Mesothelial cell of epicardium (in vitro differentiated cells): ENCODE data around the gene TMX1. TPM values are rescaled to one million over a fixed set of nuclear protein-coding genes. Genes with fewer than 3 reads are reported as not detected.

Experiments used
- DNase-seq, 2 experiments: peaks; one replicate each; pipeline ENCODE4 v3.0.0; 2021; ENCODE audit warnings: low spot score in 2 of 2; ENCODE audit not compliant: unreplicated experiment in 2 of 2
- H3K27ac Mint-ChIP-seq: 2 replicates; pipeline ENCODE4 v1.8.0; 2021; ENCODE audit warnings: mixed read lengths
- H3K27me3 Mint-ChIP-seq: 2 replicates; pipeline ENCODE4 v1.8.0; 2021; ENCODE audit warnings: low read depth, mixed read lengths
- H3K36me3 Mint-ChIP-seq: 2 replicates; pipeline ENCODE4 v1.8.0; 2021; ENCODE audit warnings: mixed read lengths
- H3K4me1 Mint-ChIP-seq: 2 replicates; pipeline ENCODE4 v1.8.0; 2021; ENCODE audit warnings: mixed read lengths
- H3K4me3 Mint-ChIP-seq: 2 replicates; pipeline ENCODE4 v1.8.0; 2021; ENCODE audit warnings: mild to moderate bottlenecking, moderate library complexity, mixed read lengths
- H3K9me3 Mint-ChIP-seq: 2 replicates; pipeline ENCODE4 v1.8.0; 2021; ENCODE audit warnings: mixed read lengths
- total RNA-seq: library from RNA; stranded (reverse); gene quantifications from 3 replicates; pipeline ENCODE4 v1.2.1, GENCODE V29; 2021
- TF ChIP-seq, protein P1 (sequence below): fragments of 200-600 bp; sonication (generic); IDR thresholded peaks from one replicate; pipeline ENCODE4 v1.5.0; 2021; ENCODE audit warnings: antibody characterized with exemption; ENCODE audit not compliant: unreplicated experiment

Gene TMX1
- total RNA-seq, 1 donor from 2014 or later: 23.6 TPM

DNA sequence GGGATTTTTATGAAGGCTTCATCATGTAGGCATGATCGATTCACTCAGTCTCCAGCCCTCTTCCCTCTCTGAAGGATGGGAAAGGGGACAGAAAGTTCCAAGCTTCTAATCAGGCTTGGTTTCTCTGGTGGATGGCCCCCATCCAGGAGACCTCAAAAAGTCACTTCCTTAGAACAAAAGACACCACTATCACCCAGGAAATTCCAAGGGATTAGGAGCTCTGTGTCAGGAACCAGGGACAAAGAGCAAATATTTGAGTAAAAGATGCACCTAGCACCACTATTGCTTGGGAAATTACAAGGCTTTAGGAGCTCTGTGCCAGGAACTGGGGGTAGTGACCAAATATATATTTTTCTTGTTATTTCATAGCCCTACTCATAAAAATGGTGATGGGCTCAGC, 33.6 kb upstream of the TMX1 start:
- Mint-ChIP-seq H3K36me3 (no peaks in the 10 kb centered on the region), H3K27ac (no peak overlapping the region), H3K4me1 (no peaks in the 10 kb centered on the region), H3K4me3 (no peak overlapping the region), H3K27me3 (peaks cover 13% of the 10 kb centered on the region), H3K9me3 (no peaks in the 10 kb centered on the region)
- no peak for DNase-seq
- TF ChIP-seq, protein P1, sequence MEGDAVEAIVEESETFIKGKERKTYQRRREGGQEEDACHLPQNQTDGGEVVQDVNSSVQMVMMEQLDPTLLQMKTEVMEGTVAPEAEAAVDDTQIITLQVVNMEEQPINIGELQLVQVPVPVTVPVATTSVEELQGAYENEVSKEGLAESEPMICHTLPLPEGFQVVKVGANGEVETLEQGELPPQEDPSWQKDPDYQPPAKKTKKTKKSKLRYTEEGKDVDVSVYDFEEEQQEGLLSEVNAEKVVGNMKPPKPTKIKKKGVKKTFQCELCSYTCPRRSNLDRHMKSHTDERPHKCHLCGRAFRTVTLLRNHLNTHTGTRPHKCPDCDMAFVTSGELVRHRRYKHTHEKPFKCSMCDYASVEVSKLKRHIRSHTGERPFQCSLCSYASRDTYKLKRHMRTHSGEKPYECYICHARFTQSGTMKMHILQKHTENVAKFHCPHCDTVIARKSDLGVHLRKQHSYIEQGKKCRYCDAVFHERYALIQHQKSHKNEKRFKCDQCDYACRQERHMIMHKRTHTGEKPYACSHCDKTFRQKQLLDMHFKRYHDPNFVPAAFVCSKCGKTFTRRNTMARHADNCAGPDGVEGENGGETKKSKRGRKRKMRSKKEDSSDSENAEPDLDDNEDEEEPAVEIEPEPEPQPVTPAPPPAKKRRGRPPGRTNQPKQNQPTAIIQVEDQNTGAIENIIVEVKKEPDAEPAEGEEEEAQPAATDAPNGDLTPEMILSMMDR: no peak

DNA sequence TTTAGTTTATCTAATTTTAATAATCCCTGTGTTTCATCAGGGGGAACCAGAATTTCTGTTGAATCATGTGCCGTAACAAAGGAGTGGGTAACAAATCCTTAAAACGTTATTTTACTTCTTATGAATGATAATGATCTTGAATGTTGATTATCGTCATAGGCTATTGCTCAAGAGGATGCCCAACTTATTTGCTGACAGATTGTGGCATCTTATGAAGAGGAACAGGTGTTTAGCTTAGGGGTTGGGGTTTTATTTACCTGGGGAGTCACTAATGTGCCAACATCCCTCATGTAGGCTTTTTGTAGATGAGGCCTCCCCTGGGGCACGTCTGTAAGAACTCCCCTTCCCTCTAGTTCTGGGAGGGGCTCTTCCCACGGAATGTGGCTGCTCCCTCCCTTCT, 32.4 kb upstream of the TMX1 start:
- TF ChIP-seq, protein P1: no peak
- Mint-ChIP-seq H3K9me3 (no peaks in the 10 kb centered on the region), H3K36me3 (no peaks in the 10 kb centered on the region), H3K27me3 (peaks cover 10% of the 10 kb centered on the region), H3K4me1 (no peaks in the 10 kb centered on the region), H3K4me3 (no peak overlapping the region), H3K27ac (no peak overlapping the region)
- no peak for DNase-seq

DNA sequence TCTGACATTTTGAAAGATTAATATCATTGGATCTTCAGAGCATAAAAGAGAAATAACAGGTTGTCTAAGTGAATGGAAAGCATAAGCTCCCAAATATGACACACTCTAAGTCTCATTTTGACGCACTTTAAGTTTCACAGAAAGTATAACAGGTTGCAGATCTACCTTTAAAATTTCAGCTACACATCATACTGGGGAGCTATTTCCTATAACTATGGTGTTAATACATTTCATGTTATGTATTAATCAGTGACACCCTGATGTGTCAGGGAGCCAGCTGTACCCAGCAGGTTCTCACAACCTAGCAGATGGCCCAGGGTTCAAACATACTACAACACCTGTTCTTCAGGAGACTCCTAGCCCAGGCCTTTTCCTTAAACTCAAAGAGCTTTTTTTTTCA, 31.1 kb upstream of the TMX1 start:
- peaks cover 10% of the 10 kb centered on the region for H3K27me3 Mint-ChIP-seq
- no peaks in the 10 kb centered on the region for H3K36me3 Mint-ChIP-seq
- DNase-seq: no peak
- no peaks in the 10 kb centered on the region for H3K4me1 Mint-ChIP-seq
- TF ChIP-seq, protein P1: no peak
- H3K27ac Mint-ChIP-seq: no peak overlapping the region
- no peaks in the 10 kb centered on the region for H3K9me3 Mint-ChIP-seq
- no peak overlapping the region for H3K4me3 Mint-ChIP-seq

DNA sequence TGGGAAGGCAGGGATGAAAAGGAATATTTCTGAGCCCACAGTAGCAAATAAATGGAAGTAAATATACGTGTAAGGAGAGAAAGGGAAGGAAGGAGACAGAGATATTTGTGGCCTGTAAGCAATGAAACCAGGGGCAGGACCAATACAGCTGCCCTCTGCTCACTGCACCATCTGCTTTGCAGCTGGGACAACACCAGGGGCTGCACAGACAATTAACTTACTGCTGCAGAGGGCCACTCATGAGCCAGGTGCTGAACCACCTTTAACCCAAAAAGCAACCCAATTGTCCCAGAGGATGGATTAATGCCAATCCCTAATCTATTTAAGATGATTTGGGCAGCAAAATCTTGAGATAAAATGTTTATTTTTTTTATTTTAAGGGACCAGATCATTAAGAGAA, 30.6 kb upstream of the TMX1 start:
- TF ChIP-seq, protein P1: no peak
- H3K9me3 Mint-ChIP-seq: no peaks in the 10 kb centered on the region
- H3K4me1 Mint-ChIP-seq: no peaks in the 10 kb centered on the region
- H3K27me3 Mint-ChIP-seq: peaks cover 10% of the 10 kb centered on the region
- H3K4me3 Mint-ChIP-seq: no peak overlapping the region
- no peak overlapping the region for H3K27ac Mint-ChIP-seq
- DNase-seq: no peak
- H3K36me3 Mint-ChIP-seq: no peaks in the 10 kb centered on the region

DNA sequence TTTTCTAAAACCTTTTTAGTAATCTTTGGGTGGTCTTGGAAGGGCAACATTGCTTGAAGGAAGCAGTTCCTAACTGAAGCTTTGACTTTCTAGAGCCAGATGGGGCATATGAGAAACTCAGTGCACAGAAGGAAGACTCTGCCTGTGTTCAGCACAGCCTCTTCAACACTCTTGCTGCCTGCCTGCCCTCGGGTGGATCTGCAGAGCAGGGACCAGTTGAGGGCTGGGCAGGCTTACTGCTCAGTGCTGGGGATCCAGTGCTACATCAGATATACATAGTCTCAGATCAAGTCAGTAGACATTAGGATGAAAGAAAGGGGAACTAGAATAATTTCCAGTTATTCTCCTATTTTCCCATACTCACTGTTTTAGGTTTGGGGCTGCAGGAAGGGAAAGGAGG, 29.5 kb upstream of the TMX1 start:
- Mint-ChIP-seq H3K27ac (no peak overlapping the region), H3K4me3 (no peak overlapping the region), H3K27me3 (peaks cover 10% of the 10 kb centered on the region), H3K9me3 (no peaks in the 10 kb centered on the region), H3K4me1 (no peaks in the 10 kb centered on the region), H3K36me3 (no peaks in the 10 kb centered on the region)
- TF ChIP-seq, protein P1: no peak
- DNase-seq: no peak

DNA sequence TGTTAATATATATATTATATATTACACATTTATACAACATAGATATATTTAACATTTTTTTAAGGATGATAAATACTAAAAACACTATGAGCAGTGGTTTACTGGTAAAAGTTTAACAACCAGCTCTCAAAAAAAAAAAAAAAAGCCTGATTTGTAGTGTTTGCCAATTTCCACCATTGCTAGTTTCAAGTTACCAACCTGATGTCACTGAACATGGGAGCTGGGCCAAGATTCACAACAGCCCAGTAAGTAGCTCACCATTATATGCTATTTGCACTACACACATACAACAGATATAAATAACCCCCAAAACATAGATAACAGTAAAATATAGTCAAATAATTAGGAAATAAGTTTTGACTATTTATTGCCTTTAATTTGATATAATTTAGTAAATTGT, 28.9 kb upstream of the TMX1 start:
- Mint-ChIP-seq H3K9me3 (no peaks in the 10 kb centered on the region), H3K36me3 (no peaks in the 10 kb centered on the region), H3K4me3 (no peak overlapping the region), H3K4me1 (no peaks in the 10 kb centered on the region), H3K27me3 (peaks cover 8% of the 10 kb centered on the region), H3K27ac (no peak overlapping the region)
- no peak for DNase-seq
- TF ChIP-seq, protein P1: no peak
